Measurements from ENCODE around the gene SMR3A. TPM values are rescaled to one million over a fixed set of nuclear protein-coding genes. Genes with fewer than 3 reads are reported as not detected.

Gene SMR3A
- total and polyA plus RNA-seq, 9 of the 15 experiments (the other 6 are each of a cell fraction or from before 2014, with no cell fraction given) = not detected

DNA sequence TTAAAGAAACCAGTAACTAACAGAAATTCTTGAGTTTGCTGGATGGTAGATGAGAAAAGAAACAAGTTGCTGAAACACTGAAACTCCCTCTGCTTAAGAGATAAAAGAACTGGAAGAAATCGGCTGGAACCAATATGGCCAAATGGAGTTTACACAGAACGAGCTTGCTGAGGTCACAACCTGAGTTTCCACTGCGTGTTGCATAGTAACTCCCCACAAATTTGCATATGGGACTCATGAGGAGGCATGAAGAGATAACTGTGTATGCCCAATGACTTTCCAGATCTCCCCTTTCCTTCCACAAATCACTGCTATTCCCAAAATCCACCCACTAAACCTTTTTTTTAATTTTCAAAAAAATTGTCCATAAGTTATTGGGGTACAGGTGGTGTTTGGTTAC is 12.2 kb downstream of the SMR3A start:
- Histone ChIP-seq H3K27ac (ENCODE audit: extremely low read depth, low read depth, low read length) (no peak overlapping the region), H3K9me1 (ENCODE audit: control insufficient read depth, insufficient read depth, low read length) (no peaks in the 10 kb centered on the region), H3K4me1 (replicated peaks in 1 of 2; ENCODE audit: control insufficient read depth in 2 of 2, insufficient read depth in 2 of 2, low read length in 2 of 2) (no peaks in the 10 kb centered on the region), H3K36me3 (ENCODE audit: control insufficient read depth, insufficient read depth, low read length) (no peaks in the 10 kb centered on the region), H3K9me3 (replicated peaks; ENCODE audit: control insufficient read depth, insufficient read depth, low read depth, low read length) (0 out of 2 replicates have a peak, but pooled peaks cover 2% of the 10 kb centered on the region), H2AFZ (ENCODE audit: low read depth, low read length) (no peak overlapping the region), H3K4me3 (no peak overlapping the region), H3K27me3 (ENCODE audit: control insufficient read depth in 2 of 2, insufficient read depth in 2 of 2, low read length in 2 of 2) (no peaks in the 10 kb centered on the region), H4K20me1 (replicated peaks; ENCODE audit: control insufficient read depth, insufficient read depth, low read length) (no peaks in the 10 kb centered on the region), H3K4me2 (ENCODE audit: insufficient read depth, low read length) (no peak overlapping the region), H3K79me2 (ENCODE audit: control insufficient read depth, insufficient read depth, low read length) (no peaks in the 10 kb centered on the region), H3K9ac (ENCODE audit: insufficient read depth in 1 of 2, low read depth in 2 of 2, low read length in 2 of 2) (no peak overlapping the region)
- intact Hi-C loops (cut with micrococcal nuclease) = no loop called here
- ChIA-PET CTCF (ENCODE audit: low intra/inter-chr PET ratio) (no interaction called here), POLR2A (no interaction called here)
- ATAC-seq = no peak
- TF ChIP-seq ZFX (CRISPR knock-in tag; IDR thresholded peaks at IDR 0.05) (no peak), ZKSCAN8 (CRISPR knock-in tag; IDR thresholded peaks at IDR 0.05) (no peak)
- no peak for DNase-seq (ENCODE audit: extremely low read depth in 1 of 4, low spot score in 3 of 4)
- no peak for FAIRE-seq
- WGBS (ENCODE audit: insufficient coverage, low coverage, missing lambda C conversion rate) = 0% methylated on average over 3 of the region's 3 CpGs
- BruUV-seq (replicated peaks) = no TSS peak
- in situ Hi-C loops (cut with MboI) = no loop called here

DNA sequence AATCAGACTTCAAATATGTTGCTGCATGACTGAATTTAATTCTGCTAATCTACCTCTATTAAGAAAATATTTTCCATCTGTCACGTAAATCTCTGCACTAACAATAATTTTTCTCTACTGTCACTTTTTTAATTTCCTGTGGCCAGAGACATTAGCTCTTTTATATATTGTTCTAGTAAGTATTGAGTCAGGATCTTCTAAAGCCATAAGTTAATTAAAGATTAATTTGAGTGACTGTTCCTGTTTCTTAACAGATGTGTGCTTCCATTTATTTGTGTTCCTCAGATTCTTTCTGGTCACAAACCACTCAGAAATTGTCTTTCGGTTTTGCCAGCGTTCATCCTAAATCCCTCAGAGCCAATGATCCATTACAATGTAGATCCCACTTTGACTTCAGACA is 20.0 kb downstream of the SMR3A start:
- H3K27me3 ChIP-seq (ENCODE audit: control insufficient read depth in 2 of 2, insufficient read depth in 2 of 2, low read length in 2 of 2) = no peaks in the 10 kb centered on the region
- 2% methylated on average over 3 of the region's 3 CpGs for WGBS (ENCODE audit: insufficient coverage, low coverage, missing lambda C conversion rate)
- no peak overlapping the region for H3K4me3 ChIP-seq
- POLR2A ChIA-PET = interaction anchor here (0.7 kb wide), 1 partner anchor 14 kb away, joined by 4 read pairs; no protein-coding TSS in a partner anchor
- no peaks in the 10 kb centered on the region for H3K9me1 ChIP-seq (ENCODE audit: control insufficient read depth, insufficient read depth, low read length)
- CTCF ChIA-PET (ENCODE audit: low intra/inter-chr PET ratio) = no interaction called here
- FAIRE-seq (no peak), ATAC-seq (no peak), DNase-seq (ENCODE audit: extremely low read depth in 1 of 4, low spot score in 3 of 4) (no peak)
- in situ Hi-C loops (cut with MboI) (no loop called here), intact Hi-C loops (cut with micrococcal nuclease) (no loop called here)
- H3K4me1 ChIP-seq (replicated peaks in 1 of 2; ENCODE audit: control insufficient read depth in 2 of 2, insufficient read depth in 2 of 2, low read length in 2 of 2) = no peaks in the 10 kb centered on the region
- no peaks in the 10 kb centered on the region for H3K9me3 ChIP-seq (replicated peaks; ENCODE audit: control insufficient read depth, insufficient read depth, low read depth, low read length)
- BruUV-seq (replicated peaks) = no TSS peak
- H4K20me1 ChIP-seq (replicated peaks; ENCODE audit: control insufficient read depth, insufficient read depth, low read length) = no peaks in the 10 kb centered on the region
- no peak overlapping the region for H3K9ac ChIP-seq (ENCODE audit: insufficient read depth in 1 of 2, low read depth in 2 of 2, low read length in 2 of 2)
- no peak overlapping the region for H2AFZ ChIP-seq (ENCODE audit: low read depth, low read length)
- H3K4me2 ChIP-seq (ENCODE audit: insufficient read depth, low read length) = no peak overlapping the region
- no peak overlapping the region for H3K27ac ChIP-seq (ENCODE audit: extremely low read depth, low read depth, low read length)
- no peaks in the 10 kb centered on the region for H3K79me2 ChIP-seq (ENCODE audit: control insufficient read depth, insufficient read depth, low read length)
- H3K36me3 ChIP-seq (ENCODE audit: control insufficient read depth, insufficient read depth, low read length) = no peaks in the 10 kb centered on the region
- TF ChIP-seq MXD1 (CRISPR knock-in tag; IDR thresholded peaks at IDR 0.05; ENCODE audit: borderline replicate concordance, poor library complexity, severe bottlenecking) = no peak
- TF ChIP-seq, protein P1, sequence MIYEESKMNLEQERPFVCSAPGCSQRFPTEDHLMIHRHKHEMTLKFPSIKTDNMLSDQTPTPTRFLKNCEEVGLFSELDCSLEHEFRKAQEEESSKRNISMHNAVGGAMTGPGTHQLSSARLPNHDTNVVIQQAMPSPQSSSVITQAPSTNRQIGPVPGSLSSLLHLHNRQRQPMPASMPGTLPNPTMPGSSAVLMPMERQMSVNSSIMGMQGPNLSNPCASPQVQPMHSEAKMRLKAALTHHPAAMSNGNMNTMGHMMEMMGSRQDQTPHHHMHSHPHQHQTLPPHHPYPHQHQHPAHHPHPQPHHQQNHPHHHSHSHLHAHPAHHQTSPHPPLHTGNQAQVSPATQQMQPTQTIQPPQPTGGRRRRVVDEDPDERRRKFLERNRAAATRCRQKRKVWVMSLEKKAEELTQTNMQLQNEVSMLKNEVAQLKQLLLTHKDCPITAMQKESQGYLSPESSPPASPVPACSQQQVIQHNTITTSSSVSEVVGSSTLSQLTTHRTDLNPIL (CRISPR knock-in tag; IDR thresholded peaks at IDR 0.05) = no peak
- no peak for TF ChIP-seq SIRT6 (IDR thresholded peaks at IDR 0.05; ENCODE audit: low read depth, low read length)
- TF ChIP-seq SFPQ (IDR thresholded peaks at IDR 0.05; ENCODE audit: low read depth, low read length) = no peak
- TF ChIP-seq BHLHE40 (IDR thresholded peaks at IDR 0.05; ENCODE audit: low read length) = no peak
- TF ChIP-seq CEBPG (CRISPR knock-in tag; IDR thresholded peaks at IDR 0.05) = no peak
- no peak for TF ChIP-seq CEBPG (tag; conservative IDR thresholded peaks at IDR 0.05 in 1 of 2, IDR thresholded peaks at IDR 0.05 in 1 of 2)
- no peak for TF ChIP-seq ATF2 (CRISPR knock-in tag; IDR thresholded peaks at IDR 0.05)
- no peak for TF ChIP-seq TCF7 (IDR thresholded peaks at IDR 0.05; ENCODE audit: borderline replicate concordance)

Measured in K562 (cell line).